Measurements from ENCODE around the gene MYO9A.

Gene MYO9A, protein sequence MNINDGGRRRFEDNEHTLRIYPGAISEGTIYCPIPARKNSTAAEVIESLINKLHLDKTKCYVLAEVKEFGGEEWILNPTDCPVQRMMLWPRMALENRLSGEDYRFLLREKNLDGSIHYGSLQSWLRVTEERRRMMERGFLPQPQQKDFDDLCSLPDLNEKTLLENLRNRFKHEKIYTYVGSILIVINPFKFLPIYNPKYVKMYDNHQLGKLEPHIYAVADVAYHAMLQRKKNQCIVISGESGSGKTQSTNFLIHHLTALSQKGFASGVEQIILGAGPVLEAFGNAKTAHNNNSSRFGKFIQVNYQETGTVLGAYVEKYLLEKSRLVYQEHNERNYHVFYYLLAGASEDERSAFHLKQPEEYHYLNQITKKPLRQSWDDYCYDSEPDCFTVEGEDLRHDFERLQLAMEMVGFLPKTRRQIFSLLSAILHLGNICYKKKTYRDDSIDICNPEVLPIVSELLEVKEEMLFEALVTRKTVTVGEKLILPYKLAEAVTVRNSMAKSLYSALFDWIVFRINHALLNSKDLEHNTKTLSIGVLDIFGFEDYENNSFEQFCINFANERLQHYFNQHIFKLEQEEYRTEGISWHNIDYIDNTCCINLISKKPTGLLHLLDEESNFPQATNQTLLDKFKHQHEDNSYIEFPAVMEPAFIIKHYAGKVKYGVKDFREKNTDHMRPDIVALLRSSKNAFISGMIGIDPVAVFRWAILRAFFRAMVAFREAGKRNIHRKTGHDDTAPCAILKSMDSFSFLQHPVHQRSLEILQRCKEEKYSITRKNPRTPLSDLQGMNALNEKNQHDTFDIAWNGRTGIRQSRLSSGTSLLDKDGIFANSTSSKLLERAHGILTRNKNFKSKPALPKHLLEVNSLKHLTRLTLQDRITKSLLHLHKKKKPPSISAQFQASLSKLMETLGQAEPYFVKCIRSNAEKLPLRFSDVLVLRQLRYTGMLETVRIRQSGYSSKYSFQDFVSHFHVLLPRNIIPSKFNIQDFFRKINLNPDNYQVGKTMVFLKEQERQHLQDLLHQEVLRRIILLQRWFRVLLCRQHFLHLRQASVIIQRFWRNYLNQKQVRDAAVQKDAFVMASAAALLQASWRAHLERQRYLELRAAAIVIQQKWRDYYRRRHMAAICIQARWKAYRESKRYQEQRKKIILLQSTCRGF (N-terminal part only)

DNA sequence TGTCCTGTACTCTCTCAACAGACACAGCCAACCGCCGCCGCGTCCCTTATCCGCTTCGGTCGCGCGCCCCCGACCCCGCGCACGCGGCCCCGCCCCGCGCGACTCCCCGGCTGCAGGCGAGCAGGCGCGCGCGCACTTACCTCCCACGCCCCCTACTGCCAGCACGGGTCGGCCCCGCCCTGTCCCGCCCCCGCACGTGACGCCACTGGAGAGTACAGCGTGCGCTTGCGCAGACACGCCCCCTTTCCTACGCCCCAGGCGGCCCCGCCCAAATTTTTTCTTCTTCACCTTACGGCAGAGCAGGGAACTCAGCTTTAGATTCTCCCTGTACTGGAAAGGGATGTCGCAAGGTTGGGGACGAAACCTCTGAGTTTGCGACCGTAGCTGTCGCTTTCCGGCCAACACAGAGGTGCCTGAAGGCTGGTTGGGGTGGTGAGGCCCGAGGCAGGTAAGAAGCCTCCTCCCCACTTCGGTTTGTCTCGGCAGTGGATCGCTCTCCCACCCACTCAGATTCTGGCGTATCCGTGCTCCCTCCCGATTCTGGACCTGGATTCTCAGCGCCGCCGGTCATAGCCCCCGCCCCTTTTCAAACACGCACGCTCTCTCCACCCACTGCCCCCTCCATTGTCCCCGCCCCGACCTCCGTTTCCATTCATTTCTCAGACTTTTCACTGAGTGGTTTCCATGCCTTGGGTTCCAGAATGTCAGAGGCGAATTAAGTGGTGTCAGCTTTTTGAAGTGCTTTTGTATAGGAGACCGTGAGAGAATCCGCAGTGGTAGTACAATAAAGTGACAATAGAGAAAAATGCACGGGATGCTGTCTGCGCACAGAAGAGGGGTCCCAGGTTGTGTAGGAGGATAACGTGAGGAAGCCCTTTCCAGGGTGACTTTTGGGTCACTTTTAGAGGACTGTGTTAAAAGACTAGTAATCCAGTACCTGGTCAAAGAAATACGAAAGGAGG is at the start of gene MYO9A, which contains the start of gene SENP8:
TSS of gene MYO9A (minus strand) at position 134 of the 962 bp plus-strand sequence. CDS start 71,587 bp downstream, outside the sequence.
TSS of gene SENP8 (plus strand) at position 387 of the 962 bp plus-strand sequence. CDS start 21,221 bp downstream, outside the sequence.
- peak within 1 kb of the TSS; percentile 72 for H3K4me3 ChIP-seq (ENCODE audit: control insufficient read depth, low read depth, low read length)
- peak; percentile 94 for DNase-seq (ENCODE audit: low read depth)
- TF ChIP-seq, protein P1, sequence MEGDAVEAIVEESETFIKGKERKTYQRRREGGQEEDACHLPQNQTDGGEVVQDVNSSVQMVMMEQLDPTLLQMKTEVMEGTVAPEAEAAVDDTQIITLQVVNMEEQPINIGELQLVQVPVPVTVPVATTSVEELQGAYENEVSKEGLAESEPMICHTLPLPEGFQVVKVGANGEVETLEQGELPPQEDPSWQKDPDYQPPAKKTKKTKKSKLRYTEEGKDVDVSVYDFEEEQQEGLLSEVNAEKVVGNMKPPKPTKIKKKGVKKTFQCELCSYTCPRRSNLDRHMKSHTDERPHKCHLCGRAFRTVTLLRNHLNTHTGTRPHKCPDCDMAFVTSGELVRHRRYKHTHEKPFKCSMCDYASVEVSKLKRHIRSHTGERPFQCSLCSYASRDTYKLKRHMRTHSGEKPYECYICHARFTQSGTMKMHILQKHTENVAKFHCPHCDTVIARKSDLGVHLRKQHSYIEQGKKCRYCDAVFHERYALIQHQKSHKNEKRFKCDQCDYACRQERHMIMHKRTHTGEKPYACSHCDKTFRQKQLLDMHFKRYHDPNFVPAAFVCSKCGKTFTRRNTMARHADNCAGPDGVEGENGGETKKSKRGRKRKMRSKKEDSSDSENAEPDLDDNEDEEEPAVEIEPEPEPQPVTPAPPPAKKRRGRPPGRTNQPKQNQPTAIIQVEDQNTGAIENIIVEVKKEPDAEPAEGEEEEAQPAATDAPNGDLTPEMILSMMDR (IDR thresholded peaks at IDR 0.05; ENCODE audit: control insufficient read depth, insufficient read depth, low read depth, low read length, missing control alignments), result no peak

DNA sequence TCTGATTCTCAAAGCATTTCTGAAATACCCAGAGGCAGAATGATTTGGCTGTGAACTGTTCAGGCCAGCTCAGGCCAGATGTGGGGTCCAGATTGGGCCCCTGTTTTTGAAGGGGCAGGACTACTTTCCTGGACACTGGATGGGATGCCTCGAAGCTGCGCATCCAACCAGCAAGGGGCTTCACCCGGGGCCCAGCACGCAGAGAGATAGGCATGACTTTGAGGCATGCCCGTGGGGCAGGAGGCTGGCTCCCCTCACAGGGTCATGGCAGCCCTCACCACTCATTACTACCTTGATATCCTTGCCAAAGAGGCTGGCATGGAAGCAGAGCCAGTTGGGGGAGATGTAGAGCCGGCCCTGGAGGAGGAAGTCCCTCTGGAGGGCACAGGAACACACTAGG is 49.5 kb upstream of the MYO9A start:
- DNase-seq (ENCODE audit: low read depth), result no peak
- H3K4me3 ChIP-seq (ENCODE audit: control insufficient read depth, low read depth, low read length), result no peak overlapping the region
- TF ChIP-seq, protein P1 (IDR thresholded peaks at IDR 0.05; ENCODE audit: control insufficient read depth, insufficient read depth, low read depth, low read length, missing control alignments), result no peak

DNA sequence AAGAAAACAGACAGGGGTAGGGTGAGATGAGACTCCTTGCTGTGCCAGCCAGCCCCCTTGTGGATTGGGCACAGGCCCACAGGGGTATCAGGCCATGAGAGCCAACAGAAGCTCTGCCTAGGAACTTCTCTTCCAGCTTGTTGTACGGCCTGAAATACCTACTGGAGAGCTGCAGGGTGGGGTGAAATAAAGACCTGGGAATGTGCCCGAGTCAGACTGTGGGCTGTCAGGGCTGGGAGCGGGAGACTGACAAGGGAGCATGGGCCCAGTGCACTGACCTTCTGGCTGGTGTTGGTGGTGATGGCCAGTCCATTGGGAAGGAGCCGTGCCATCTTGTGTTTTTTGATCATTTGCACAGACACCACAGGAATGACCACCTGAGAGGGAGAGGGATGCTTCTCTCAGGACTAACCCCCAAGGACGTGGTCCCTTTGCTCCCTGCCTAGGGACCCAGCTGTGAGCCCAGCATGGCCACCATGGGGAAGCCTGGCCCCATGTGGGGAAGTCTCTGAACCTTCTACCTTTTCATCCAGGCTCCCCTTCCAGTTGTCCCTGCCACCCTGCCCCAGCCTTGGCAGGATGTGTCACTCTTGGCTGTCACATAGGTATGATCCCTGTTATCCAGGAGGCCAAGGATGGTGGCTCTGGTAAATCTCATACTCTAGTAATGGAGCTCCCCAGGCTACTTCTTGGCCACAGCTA is 48.9 kb upstream of the MYO9A start:
- no peak overlapping the region for H3K4me3 ChIP-seq (ENCODE audit: control insufficient read depth, low read depth, low read length)
- TF ChIP-seq, protein P1 (IDR thresholded peaks at IDR 0.05; ENCODE audit: control insufficient read depth, insufficient read depth, low read depth, low read length, missing control alignments), result no peak
- DNase-seq (ENCODE audit: low read depth), result no peak

DNA sequence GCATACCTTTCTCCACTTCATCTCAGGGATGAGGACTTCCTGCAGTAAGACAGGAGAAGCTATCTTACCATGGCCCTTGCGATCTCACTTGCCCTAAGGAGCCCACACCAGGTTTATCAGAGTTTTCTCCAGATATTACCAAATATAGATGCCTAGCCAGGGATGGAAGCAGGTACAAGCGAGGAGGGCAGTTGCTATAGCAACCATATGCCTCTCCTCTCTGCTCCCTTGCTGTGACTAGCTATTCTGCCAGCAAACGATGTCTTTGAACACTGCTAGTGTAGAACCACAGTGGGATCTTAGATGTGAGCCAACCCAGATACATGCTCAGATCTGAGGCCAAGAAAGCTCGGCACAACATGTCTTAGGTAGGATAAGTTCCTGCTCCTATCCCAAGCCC is 45.8 kb upstream of the MYO9A start:
- no peak for DNase-seq (ENCODE audit: low read depth)
- TF ChIP-seq, protein P1 (IDR thresholded peaks at IDR 0.05; ENCODE audit: control insufficient read depth, insufficient read depth, low read depth, low read length, missing control alignments), result no peak

DNA sequence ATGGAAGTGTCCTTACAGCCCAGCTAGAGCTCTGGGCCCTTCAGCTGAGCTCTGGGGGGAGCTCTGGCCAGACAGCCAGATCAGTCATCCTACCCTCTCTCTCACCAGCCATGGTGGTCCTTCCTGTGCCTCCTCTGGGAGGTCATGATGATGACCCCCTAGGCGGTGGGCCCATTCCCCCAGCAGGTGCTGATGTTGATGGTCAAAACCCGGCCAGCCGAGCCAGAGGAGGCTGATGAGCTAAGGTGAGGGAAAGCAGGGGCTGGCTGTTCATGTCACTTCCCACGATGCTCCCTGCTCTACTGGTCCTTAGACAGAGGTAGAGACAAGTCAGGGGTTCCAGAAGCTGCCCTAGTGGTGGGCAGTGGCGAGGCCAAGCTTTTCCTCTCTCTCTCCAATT is 44.6 kb upstream of the MYO9A start:
- no peak overlapping the region for H3K4me3 ChIP-seq (ENCODE audit: control insufficient read depth, low read depth, low read length)
- TF ChIP-seq, protein P1 (IDR thresholded peaks at IDR 0.05; ENCODE audit: control insufficient read depth, insufficient read depth, low read depth, low read length, missing control alignments), result no peak
- DNase-seq (ENCODE audit: low read depth), result no peak

More for the DNA sequence above, 45.8 kb upstream of the MYO9A start:
- no peak overlapping the region for H3K4me3 ChIP-seq (ENCODE audit: control insufficient read depth, low read depth, low read length)
